Measurements from ENCODE around the gene PTPRA.
"Not testable (repeated sequence)": the region's sequence is repeated elsewhere in the genome, so short reads cannot be mapped to it uniquely, and the experiment has no call there.

PTPRA gene

GRCh38 chr20:2889209-2889608 lies 15.9 kb downstream of the PTPRA start:
- DNase-seq = no peak

- DNase-seq = no peak
These were observed 16.5 kb downstream of the PTPRA start for GRCh38 chr20:2889797-2890196.

- DNase-seq = no peak
These were observed 17.5 kb downstream of the PTPRA start for GRCh38 chr20:2890742-2891141.

- DNase-seq = no peak
These were observed 18.1 kb downstream of the PTPRA start for GRCh38 chr20:2891343-2891742.

GRCh38 chr20:2892376-2892775 lies 19.1 kb downstream of the PTPRA start:
- no peak for DNase-seq

GRCh38 chr20:2894221-2894620 lies 20.9 kb downstream of the PTPRA start:
- no peak for DNase-seq

- DNase-seq = not testable (repeated sequence)
These were observed 21.9 kb downstream of the PTPRA start for GRCh38 chr20:2895154-2895553.

GRCh38 chr20:2899243-2899642 lies 26.0 kb downstream of the PTPRA start:
- DNase-seq = no peak

GRCh38 chr20:2900845-2901592 lies 27.7 kb downstream of the PTPRA start:
- DNase-seq = no peak

- DNase-seq = no peak
These were observed 29.0 kb downstream of the PTPRA start for GRCh38 chr20:2902291-2902690.

- no peak for DNase-seq
These were observed 29.5 kb downstream of the PTPRA start for GRCh38 chr20:2902818-2903217.

- DNase-seq = no peak
These were observed 30.4 kb downstream of the PTPRA start for GRCh38 chr20:2903686-2904085.

- no peak for DNase-seq
These were observed 34.2 kb downstream of the PTPRA start for GRCh38 chr20:2907519-2907918.

- DNase-seq = no peak
These were observed 36.7 kb downstream of the PTPRA start for GRCh38 chr20:2909953-2910352.

- no peak for DNase-seq
These were observed 37.9 kb downstream of the PTPRA start for GRCh38 chr20:2911200-2911599.

GRCh38 chr20:2914160-2914559 lies 40.9 kb downstream of the PTPRA start:
- DNase-seq = no peak

- DNase-seq = no peak
These were observed 44.0 kb downstream of the PTPRA start for GRCh38 chr20:2917266-2917665.

- no peak for DNase-seq
These were observed 45.1 kb downstream of the PTPRA start for GRCh38 chr20:2918096-2919049.

- DNase-seq = no peak
These were observed 46.4 kb downstream of the PTPRA start for GRCh38 chr20:2919518-2920245.

GRCh38 chr20:2920473-2920872 lies 47.2 kb downstream of the PTPRA start:
- DNase-seq = no peak

- no peak for DNase-seq
These were observed 48.2 kb downstream of the PTPRA start for GRCh38 chr20:2921506-2921905.

GRCh38 chr20:2922957-2923356 lies 49.7 kb downstream of the PTPRA start:
- no peak for DNase-seq

GRCh38 chr20:2930538-2930937 lies 57.3 kb downstream of the PTPRA start:
- no peak for DNase-seq

Measured in T1000 (cell line).